ENCODE data around the gene KRR1.
A peak's percentile ranks its signal among the peaks of the same experiment; 100 is the strongest.

The KRR1 gene

DNA sequence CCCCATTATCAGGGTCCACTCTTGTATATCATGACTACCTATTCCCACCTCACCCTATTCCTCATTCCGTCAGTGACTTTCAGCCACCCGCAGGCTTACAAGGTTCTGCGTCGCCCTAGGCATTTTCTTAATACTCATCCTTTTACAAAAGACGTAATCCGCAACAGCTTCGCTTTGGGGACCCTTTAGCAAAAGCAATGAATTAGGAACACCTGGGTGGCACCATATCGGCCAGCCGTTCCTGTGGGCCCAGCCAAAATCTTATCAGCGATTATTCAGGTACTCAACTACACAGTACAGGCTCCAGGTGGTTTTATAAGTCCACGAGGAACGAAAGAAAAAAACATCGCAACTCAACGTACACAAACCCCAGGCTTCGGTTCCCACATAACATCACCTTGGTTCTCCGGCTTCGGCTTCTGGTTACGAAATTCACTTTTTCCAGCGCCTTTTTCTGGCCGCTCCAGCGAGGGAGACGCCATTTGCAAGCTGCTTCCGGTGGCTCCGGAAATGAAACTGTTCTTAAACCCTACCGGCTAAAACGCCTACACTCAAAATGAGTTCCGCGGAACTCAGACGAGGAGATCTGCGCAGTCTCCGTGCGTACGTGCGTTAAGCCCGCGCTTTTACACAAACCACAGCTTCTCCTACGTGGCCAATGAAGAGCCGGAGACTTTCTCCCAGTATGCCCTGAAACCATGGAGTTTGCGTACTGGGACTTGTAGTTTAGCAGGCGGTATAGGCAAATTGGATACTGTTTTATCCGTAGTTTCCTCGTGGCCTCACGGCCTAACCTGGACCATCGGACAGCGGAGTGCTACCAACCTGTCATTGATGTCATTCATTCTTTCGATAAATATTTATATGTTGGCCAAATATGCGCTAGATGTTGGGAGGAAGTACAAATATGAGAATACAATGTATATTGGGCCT is at the start of gene KRR1:
TSS of gene KRR1 (minus strand) at position 494 of the 933 bp plus-strand sequence. CDS start at position 482, 12 bp downstream.
- Histone ChIP-seq H3K4me3 (ENCODE audit: low read length) (peak within 1 kb of the TSS; percentile 99), H3K27me3 (ENCODE audit: low read depth, low read length) (no peaks in the 10 kb centered on the region), H4K20me1 (ENCODE audit: insufficient read depth, low read length) (no peaks in the 10 kb centered on the region), H3K4me2 (ENCODE audit: low read length) (peak within 1 kb of the TSS; percentile 92), H3K9me3 (ENCODE audit: insufficient read depth, low read length) (no peaks in the 10 kb centered on the region), H2AFZ (ENCODE audit: low read depth, low read length) (peak within 1 kb of the TSS; percentile 97), H3K9ac (ENCODE audit: low read length) (peak within 1 kb of the TSS; percentile 91), H3K36me3 (replicated peaks; ENCODE audit: low read depth, low read length) (peaks cover 11% of the 10 kb centered on the region), H3K4me1 (ENCODE audit: low read length) (peaks cover 18% of the 10 kb centered on the region), H3K79me2 (ENCODE audit: low read length) (peaks cover 51% of the 10 kb centered on the region), H3K27ac (ENCODE audit: low read length) (peak within 1 kb of the TSS; percentile 55)
- TF ChIP-seq EZH2phosphoT487 (IDR thresholded peaks at IDR 0.05; ENCODE audit: low read depth) = no peak
- TF ChIP-seq, protein P1, sequence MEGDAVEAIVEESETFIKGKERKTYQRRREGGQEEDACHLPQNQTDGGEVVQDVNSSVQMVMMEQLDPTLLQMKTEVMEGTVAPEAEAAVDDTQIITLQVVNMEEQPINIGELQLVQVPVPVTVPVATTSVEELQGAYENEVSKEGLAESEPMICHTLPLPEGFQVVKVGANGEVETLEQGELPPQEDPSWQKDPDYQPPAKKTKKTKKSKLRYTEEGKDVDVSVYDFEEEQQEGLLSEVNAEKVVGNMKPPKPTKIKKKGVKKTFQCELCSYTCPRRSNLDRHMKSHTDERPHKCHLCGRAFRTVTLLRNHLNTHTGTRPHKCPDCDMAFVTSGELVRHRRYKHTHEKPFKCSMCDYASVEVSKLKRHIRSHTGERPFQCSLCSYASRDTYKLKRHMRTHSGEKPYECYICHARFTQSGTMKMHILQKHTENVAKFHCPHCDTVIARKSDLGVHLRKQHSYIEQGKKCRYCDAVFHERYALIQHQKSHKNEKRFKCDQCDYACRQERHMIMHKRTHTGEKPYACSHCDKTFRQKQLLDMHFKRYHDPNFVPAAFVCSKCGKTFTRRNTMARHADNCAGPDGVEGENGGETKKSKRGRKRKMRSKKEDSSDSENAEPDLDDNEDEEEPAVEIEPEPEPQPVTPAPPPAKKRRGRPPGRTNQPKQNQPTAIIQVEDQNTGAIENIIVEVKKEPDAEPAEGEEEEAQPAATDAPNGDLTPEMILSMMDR (IDR thresholded peaks at IDR 0.05; ENCODE audit: low read depth, low read length) = no peak

DNA sequence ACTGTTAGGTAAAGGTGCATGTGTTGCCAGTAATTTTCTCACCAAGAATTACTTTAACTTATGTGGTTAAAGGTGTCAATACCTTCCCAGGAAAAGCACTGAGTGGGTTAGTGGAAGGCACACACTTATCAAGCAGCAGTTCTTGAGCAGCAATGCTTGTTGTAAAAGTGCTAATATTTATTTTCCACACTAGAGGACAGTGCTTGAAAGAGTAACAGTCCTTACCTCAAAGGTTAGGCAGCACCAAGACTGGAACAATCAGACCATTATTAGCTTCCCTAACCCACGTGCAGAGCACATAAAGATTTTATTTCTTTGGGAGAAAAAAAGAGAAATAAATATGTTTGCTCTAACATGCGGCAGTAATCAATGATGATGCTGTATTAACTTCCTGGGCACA is 48.8 kb upstream of the KRR1 start:
- H3K27ac ChIP-seq (ENCODE audit: low read length) = no peak overlapping the region
- H3K79me2 ChIP-seq (ENCODE audit: low read length) = no peaks in the 10 kb centered on the region
- no peaks in the 10 kb centered on the region for H3K4me1 ChIP-seq (ENCODE audit: low read length)
- H3K36me3 ChIP-seq (replicated peaks; ENCODE audit: low read depth, low read length) = peaks cover 2% of the 10 kb centered on the region
- H4K20me1 ChIP-seq (ENCODE audit: insufficient read depth, low read length) = no peaks in the 10 kb centered on the region
- TF ChIP-seq, protein P1 (IDR thresholded peaks at IDR 0.05; ENCODE audit: low read depth, low read length) = peak; percentile 55
- TF ChIP-seq EZH2phosphoT487 (IDR thresholded peaks at IDR 0.05; ENCODE audit: low read depth) = no peak
- H3K27me3 ChIP-seq (ENCODE audit: low read depth, low read length) = peaks cover 11% of the 10 kb centered on the region; the same call in 1 of the 2 replicates
- 0 out of 2 replicates have a peak, but pooled peaks cover under 1% of the 10 kb centered on the region for H3K9me3 ChIP-seq (ENCODE audit: insufficient read depth, low read length)
- no peak overlapping the region for H3K4me2 ChIP-seq (ENCODE audit: low read length)
- no peak overlapping the region for H3K9ac ChIP-seq (ENCODE audit: low read length)
- no peak overlapping the region for H2AFZ ChIP-seq (ENCODE audit: low read depth, low read length)
- no peak overlapping the region for H3K4me3 ChIP-seq (ENCODE audit: low read length)

DNA sequence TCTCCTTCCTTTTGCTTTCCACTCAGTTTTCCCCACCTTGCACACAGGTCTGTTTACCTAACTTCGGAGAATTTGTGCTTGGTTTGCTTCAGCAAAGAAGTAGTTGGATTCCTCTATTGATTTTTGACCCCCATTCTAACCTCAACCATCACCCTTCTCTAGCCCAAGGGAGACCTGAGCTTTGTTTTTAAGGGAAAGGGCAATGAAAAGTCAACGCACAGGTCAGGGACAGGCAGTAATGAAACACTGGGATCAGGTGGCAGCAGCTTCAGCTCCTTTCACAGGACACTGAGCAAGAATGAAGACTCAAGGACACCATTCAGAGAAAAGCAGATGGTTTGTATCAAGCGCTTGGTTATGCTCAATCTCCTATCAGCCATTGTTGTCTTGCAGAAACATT is 46.9 kb upstream of the KRR1 start:
- H3K79me2 ChIP-seq (ENCODE audit: low read length) = no peaks in the 10 kb centered on the region
- H3K27ac ChIP-seq (ENCODE audit: low read length) = no peak overlapping the region
- no peak overlapping the region for H3K4me2 ChIP-seq (ENCODE audit: low read length)
- peaks cover 11% of the 10 kb centered on the region; the same call in 1 of the 2 replicates for H3K27me3 ChIP-seq (ENCODE audit: low read depth, low read length)
- H3K4me3 ChIP-seq (ENCODE audit: low read length) = no peak overlapping the region
- TF ChIP-seq EZH2phosphoT487 (IDR thresholded peaks at IDR 0.05; ENCODE audit: low read depth) = no peak
- TF ChIP-seq, protein P1 (IDR thresholded peaks at IDR 0.05; ENCODE audit: low read depth, low read length) = no peak
- no peaks in the 10 kb centered on the region for H4K20me1 ChIP-seq (ENCODE audit: insufficient read depth, low read length)
- no peak overlapping the region for H2AFZ ChIP-seq (ENCODE audit: low read depth, low read length)
- no peaks in the 10 kb centered on the region for H3K36me3 ChIP-seq (replicated peaks; ENCODE audit: low read depth, low read length)
- no peaks in the 10 kb centered on the region for H3K4me1 ChIP-seq (ENCODE audit: low read length)
- H3K9me3 ChIP-seq (ENCODE audit: insufficient read depth, low read length) = no peaks in the 10 kb centered on the region
- no peak overlapping the region for H3K9ac ChIP-seq (ENCODE audit: low read length)

DNA sequence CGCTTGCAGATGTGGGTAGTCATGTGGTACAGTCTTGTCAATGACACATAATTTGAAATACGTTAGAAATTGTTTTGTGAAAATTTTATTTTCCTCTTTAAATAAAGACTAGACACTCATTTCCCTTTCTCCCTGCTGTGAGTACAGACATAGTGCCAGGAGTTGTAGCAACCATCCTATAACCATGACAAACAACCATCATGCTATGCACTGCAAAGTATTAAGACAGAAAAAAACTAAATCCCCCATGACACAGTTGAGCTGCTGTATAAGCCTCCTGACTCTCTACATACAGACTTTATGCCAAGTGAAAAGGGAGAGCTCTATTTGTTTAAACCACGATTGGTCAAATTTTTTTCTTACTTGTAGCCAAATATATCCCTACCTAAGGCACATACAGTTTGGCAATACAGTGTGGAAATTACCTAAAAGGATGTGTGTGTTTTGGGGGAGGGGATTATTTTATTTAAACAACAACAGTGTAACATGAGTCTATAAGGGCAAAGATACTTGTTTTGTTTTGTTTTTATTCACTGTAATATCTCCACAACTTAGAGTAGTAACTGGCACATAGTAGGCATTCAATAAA is 45.0 kb upstream of the KRR1 start:
- Histone ChIP-seq H3K4me1 (ENCODE audit: low read length) (no peaks in the 10 kb centered on the region), H3K4me2 (ENCODE audit: low read length) (no peak overlapping the region), H3K36me3 (replicated peaks; ENCODE audit: low read depth, low read length) (no peaks in the 10 kb centered on the region), H3K4me3 (ENCODE audit: low read length) (no peak overlapping the region), H2AFZ (ENCODE audit: low read depth, low read length) (no peak overlapping the region), H3K79me2 (ENCODE audit: low read length) (no peaks in the 10 kb centered on the region), H3K9me3 (ENCODE audit: insufficient read depth, low read length) (no peaks in the 10 kb centered on the region), H3K9ac (ENCODE audit: low read length) (no peak overlapping the region), H3K27ac (ENCODE audit: low read length) (no peak overlapping the region), H4K20me1 (ENCODE audit: insufficient read depth, low read length) (no peaks in the 10 kb centered on the region), H3K27me3 (ENCODE audit: low read depth, low read length) (peaks cover 11% of the 10 kb centered on the region; the same call in 1 of the 2 replicates)
- TF ChIP-seq, protein P1 (IDR thresholded peaks at IDR 0.05; ENCODE audit: low read depth, low read length) = no peak
- no peak for TF ChIP-seq EZH2phosphoT487 (IDR thresholded peaks at IDR 0.05; ENCODE audit: low read depth)

All from OCI-LY3 (cell line).